Measurements from ENCODE around the gene MACROD1. TPM values are rescaled to one million over a fixed set of nuclear protein-coding genes. Genes with fewer than 3 reads are reported as not detected.

MACROD1 gene
- total and polyA plus RNA-seq, 2 donors (not counting 3 experiments of a cell fraction or from before 2014, with no cell fraction given): 11.0 to 16.2 TPM

- Histone ChIP-seq H3K4me1 (ENCODE audit: control insufficient read depth, extremely low read depth, insufficient read depth, low read length) (peaks cover 34% of the 10 kb centered on the region), H3K4me3 (replicated peaks in 1 of 3; ENCODE audit: insufficient read depth in 1 of 3, low read depth in 1 of 3, low read length in 3 of 3) (no peak overlapping the region), H2AFZ (ENCODE audit: low read depth, low read length) (no peak overlapping the region), H3K36me3 (ENCODE audit: control insufficient read depth in 2 of 2, extremely low read depth in 1 of 2, insufficient read depth in 2 of 2, low read length in 2 of 2) (peaks cover 0 to 7% of the 10 kb centered on the region in 2 experiments), H3K9me1 (replicated peaks; ENCODE audit: control insufficient read depth, extremely low read depth, insufficient read depth, low read length) (no peaks in the 10 kb centered on the region), H3K9me3 (replicated peaks; ENCODE audit: control insufficient read depth, insufficient read depth, low read length) (no peaks in the 10 kb centered on the region), H3K27ac (ENCODE audit: insufficient read depth, low read depth, low read length) (no peak overlapping the region), H3K4me2 (ENCODE audit: insufficient read depth, low read length) (no peak overlapping the region), H3K27me3 (ENCODE audit: control insufficient read depth in 2 of 2, insufficient read depth in 2 of 2, low read length in 2 of 2) (no peaks in the 10 kb centered on the region), H3K9ac (replicated peaks; ENCODE audit: extremely low read depth, insufficient read depth, low read length) (no peak overlapping the region), H4K20me1 (replicated peaks; ENCODE audit: control insufficient read depth, extremely low read depth, insufficient read depth, low read length) (no peaks in the 10 kb centered on the region), H3K79me2 (ENCODE audit: control insufficient read depth, insufficient read depth, low read length) (peaks cover 12% of the 10 kb centered on the region)
- no peak for DNase-seq (ENCODE audit: low read depth, low spot score)
- ChIA-PET CTCF (interaction anchor here (11.5 kb wide), 1 partner anchor 93 kb away, joined by 413 read pairs; the partner anchor contains the start of genes CATSPERZ and ESRRA), POLR2A (no interaction called here)
- intact Hi-C loops (cut with micrococcal nuclease) (no loop called here), dilution Hi-C loops (cut with MboI; ENCODE audit: extremely low pct_ligation_motif_present, low sequenced_read_pairs) (no loop called here)
- no peak for FAIRE-seq
- no peak for TF ChIP-seq MAX (IDR thresholded peaks at IDR 0.05; ENCODE audit: insufficient read depth, insufficient read length)
- TF ChIP-seq POLR2A (IDR thresholded peaks at IDR 0.05; ENCODE audit: low read depth, low read length): no peak
- TF ChIP-seq GATA2 (IDR thresholded peaks at IDR 0.05; ENCODE audit: insufficient read depth, insufficient read length, low read depth, low read length): no peak
- no peak for TF ChIP-seq JUN (IDR thresholded peaks at IDR 0.05; ENCODE audit: borderline replicate concordance, insufficient read depth, insufficient read length, low read depth)
- no peak for TF ChIP-seq MYC (IDR thresholded peaks at IDR 0.05; ENCODE audit: low read depth, low read length)
- TF ChIP-seq FOS (IDR thresholded peaks at IDR 0.05; ENCODE audit: borderline replicate concordance, insufficient read depth, low read length): no peak
- BruUV-seq (replicated peaks): no TSS peak
Observed at GRCh38 chr11:64210301-64211020, 44.5 kb upstream of the MACROD1 start.

GRCh38 chr11:64209563-64209843, 43.6 kb upstream of the MACROD1 start:
- Histone ChIP-seq H3K4me3 (replicated peaks in 1 of 3; ENCODE audit: insufficient read depth in 1 of 3, low read depth in 1 of 3, low read length in 3 of 3) (no peak overlapping the region), H3K79me2 (ENCODE audit: control insufficient read depth, insufficient read depth, low read length) (peaks cover 12% of the 10 kb centered on the region), H3K4me1 (ENCODE audit: control insufficient read depth, extremely low read depth, insufficient read depth, low read length) (peaks cover 34% of the 10 kb centered on the region), H3K36me3 (ENCODE audit: control insufficient read depth in 2 of 2, extremely low read depth in 1 of 2, insufficient read depth in 2 of 2, low read length in 2 of 2) (peaks cover 0 to 7% of the 10 kb centered on the region in 2 experiments), H3K9ac (replicated peaks; ENCODE audit: extremely low read depth, insufficient read depth, low read length) (no peak overlapping the region), H3K4me2 (ENCODE audit: insufficient read depth, low read length) (no peak overlapping the region), H4K20me1 (replicated peaks; ENCODE audit: control insufficient read depth, extremely low read depth, insufficient read depth, low read length) (no peaks in the 10 kb centered on the region), H3K9me1 (replicated peaks; ENCODE audit: control insufficient read depth, extremely low read depth, insufficient read depth, low read length) (no peaks in the 10 kb centered on the region), H3K27ac (ENCODE audit: insufficient read depth, low read depth, low read length) (no peak overlapping the region), H3K27me3 (ENCODE audit: control insufficient read depth in 2 of 2, insufficient read depth in 2 of 2, low read length in 2 of 2) (no peaks in the 10 kb centered on the region), H2AFZ (ENCODE audit: low read depth, low read length) (no peak overlapping the region), H3K9me3 (replicated peaks; ENCODE audit: control insufficient read depth, insufficient read depth, low read length) (no peaks in the 10 kb centered on the region)
- dilution Hi-C loops (cut with MboI; ENCODE audit: extremely low pct_ligation_motif_present, low sequenced_read_pairs) (no loop called here), intact Hi-C loops (cut with micrococcal nuclease) (no loop called here)
- POLR2A ChIA-PET: no interaction called here
- no peak for TF ChIP-seq MYC (IDR thresholded peaks at IDR 0.05; ENCODE audit: low read depth, low read length)
- no peak for TF ChIP-seq POLR2AphosphoS5 (IDR thresholded peaks at IDR 0.05; ENCODE audit: insufficient read depth, low read depth, low read length)
- TF ChIP-seq GATA2 (IDR thresholded peaks at IDR 0.05; ENCODE audit: insufficient read depth, insufficient read length, low read depth, low read length): no peak
- TF ChIP-seq FOS (IDR thresholded peaks at IDR 0.05; ENCODE audit: borderline replicate concordance, insufficient read depth, low read length): no peak
- no peak for TF ChIP-seq JUN (IDR thresholded peaks at IDR 0.05; ENCODE audit: borderline replicate concordance, insufficient read depth, insufficient read length, low read depth)
- TF ChIP-seq MAX (IDR thresholded peaks at IDR 0.05; ENCODE audit: insufficient read depth, insufficient read length): no peak
- no peak for TF ChIP-seq EZH2 (IDR thresholded peaks at IDR 0.05; ENCODE audit: borderline replicate concordance, low read depth, low read length, severe bottlenecking)
- no peak for TF ChIP-seq CTCF (IDR thresholded peaks at IDR 0.05; ENCODE audit: extremely low read depth in 1 of 2, insufficient read depth in 1 of 2, low read depth in 1 of 2, low read length in 2 of 2)
- no peak for TF ChIP-seq POLR2A (IDR thresholded peaks at IDR 0.05; ENCODE audit: low read depth, low read length)
- DNase-seq (ENCODE audit: low read depth, low spot score) (no peak), FAIRE-seq (no peak)
- CTCF ChIA-PET: interaction anchor here (11.5 kb wide), 1 partner anchor 94 kb away, joined by 413 read pairs; the partner anchor contains the start of genes CATSPERZ and ESRRA
- no TSS peak for BruUV-seq (replicated peaks)

Measured in endothelial cell of umbilical vein (primary cell).